HG02623 (cell line): ENCODE results near the gene OGFOD1.

ENCODE experiments used
- ATAC-seq: cut with Tn5 transposase; IDR thresholded peaks from one replicate; pipeline ENCODE4 v1.9.1; 2021; ENCODE audit warnings: moderate library complexity; ENCODE audit not compliant: unreplicated experiment

OGFOD1 gene

GRCh38 chr16:56426585-56426984, 24.8 kb upstream of the OGFOD1 start:
- no peak for ATAC-seq

GRCh38 chr16:56428091-56428490, 23.3 kb upstream of the OGFOD1 start:
- no peak for ATAC-seq

- no peak for ATAC-seq
Observed at GRCh38 chr16:56436258-56436657, 15.1 kb upstream of the OGFOD1 start.

DNA sequence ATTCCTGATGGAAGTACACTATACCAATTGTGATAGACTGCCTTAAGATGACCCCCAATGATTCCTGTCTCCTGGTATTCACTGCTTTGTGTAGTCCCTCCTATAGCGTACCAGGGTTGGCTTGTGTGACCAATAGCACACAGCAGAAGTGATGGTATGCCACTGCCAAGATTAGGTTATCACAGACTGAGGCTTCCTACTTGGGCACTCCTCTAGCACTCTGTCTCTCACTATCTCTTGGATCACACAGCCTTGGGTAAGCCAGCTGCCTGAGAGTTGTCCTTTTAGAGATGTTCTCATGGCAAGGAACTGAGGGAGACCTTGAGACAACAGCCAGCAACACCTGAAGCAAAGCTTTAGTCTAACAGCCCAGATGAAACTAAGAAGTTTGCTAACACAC, 13.3 kb upstream of the OGFOD1 start:
- no peak for ATAC-seq

GRCh38 chr16:56447286-56447685, 4.1 kb upstream of the OGFOD1 start:
- ATAC-seq: no peak

DNA sequence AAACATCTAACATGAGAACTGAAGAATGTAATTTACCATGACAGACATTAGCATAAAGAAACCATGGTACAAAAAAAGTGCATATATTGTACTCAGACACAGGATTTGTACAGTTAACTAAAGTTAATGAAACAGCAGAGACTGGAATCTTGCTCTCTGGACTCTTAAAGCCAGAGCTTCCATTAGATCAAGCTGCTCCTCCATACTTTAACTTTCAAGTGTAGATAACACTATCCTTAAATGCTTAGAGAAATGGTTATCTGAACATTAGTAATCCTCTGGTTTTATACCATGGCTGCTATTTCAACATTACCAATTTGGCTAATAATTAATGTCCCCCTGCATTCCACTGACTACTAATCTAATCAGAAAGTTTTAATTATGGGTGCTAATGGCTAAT, 3.3 kb upstream of the OGFOD1 start:
- no peak for ATAC-seq

- no peak for ATAC-seq
Observed at GRCh38 chr16:56450275-56450985, 924 bp upstream of the OGFOD1 start.

DNA sequence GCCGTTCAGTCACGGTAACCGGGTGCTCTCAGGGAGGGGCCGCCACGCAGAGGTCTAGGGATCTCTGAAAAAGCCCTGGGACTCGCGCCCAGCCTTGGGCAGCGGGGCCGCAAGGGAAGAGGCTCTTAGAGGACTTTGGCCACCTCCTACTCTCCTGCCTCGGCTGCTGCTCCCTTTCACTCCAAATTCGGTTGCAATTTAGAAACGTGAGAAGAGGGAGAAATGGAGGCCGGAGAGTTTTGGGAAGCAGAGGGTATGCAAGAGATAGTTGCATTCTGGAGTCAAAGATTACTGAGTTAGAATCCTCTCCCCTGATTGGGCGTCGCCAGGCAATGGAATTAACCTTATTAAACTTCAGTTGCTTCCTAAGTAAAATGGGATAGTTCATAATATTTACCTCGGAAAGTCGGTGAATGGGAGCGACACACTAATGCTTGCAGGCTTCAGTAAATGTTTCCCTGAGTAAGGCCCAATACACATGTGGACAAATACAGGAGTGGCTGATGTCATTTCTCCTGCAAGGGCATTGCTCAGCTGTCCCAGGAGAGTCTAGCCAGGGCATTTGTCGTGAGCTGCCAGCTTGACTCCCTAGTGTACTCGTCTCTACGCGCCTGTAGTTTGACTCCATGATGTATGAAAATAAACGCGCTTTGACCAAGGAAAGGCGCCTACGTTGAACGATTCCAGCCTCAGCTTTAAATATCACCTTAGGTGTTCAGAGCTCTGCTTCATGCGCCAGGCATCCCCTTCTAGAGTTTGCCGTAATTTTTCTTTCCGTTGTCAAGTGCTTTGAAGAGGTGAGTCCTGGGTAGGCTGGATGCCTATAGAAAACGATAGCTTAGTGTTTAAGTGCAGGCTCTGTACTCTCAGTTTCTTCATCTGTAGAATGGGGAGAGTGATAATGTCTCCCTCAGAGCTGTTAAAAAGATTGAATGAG, 667 bp downstream of the OGFOD1 start:
- peak; percentile 29 for ATAC-seq

- ATAC-seq: no peak
Observed at GRCh38 chr16:56457927-56458470, 6.6 kb downstream of the OGFOD1 start.

DNA sequence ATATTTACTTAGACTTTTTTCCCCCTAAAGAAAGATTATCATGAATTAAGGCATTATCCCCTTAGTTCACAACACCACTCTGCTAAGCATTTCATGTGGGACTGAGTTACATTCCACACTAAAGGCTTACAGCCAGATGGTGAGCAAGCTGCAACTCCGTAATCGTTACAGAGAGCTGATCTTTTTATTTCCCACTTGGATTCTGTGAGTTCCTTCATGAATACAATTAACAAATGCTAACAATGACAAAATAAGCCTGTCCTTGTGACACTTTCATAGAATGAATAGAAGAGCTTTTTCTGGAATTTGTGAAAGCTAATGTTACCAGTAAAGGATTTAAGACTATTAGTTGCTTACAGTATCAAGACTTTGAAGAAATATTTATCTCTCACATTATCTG, 8.7 kb downstream of the OGFOD1 start:
- ATAC-seq: no peak

- ATAC-seq: no peak
Observed at GRCh38 chr16:56462064-56462796, 10.9 kb downstream of the OGFOD1 start.

DNA sequence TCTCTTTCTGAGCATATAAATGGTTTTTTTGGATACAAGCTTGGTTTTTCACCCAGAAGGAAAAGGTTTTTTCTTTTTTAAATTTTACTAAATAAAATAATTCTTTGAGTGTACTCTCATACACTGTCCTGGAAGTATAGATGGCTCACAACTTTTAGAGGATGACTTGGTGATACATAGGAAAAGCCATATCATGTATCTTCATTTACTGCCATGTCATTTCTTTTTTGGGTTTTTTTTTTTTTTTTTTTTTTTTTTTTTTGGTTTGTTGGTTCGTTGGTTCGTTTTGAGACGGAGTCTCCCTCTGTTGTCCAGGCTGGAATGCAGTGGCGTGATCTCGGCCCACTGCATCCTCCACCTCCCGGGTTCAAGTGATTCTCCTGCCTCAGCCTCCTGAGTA, 11.8 kb downstream of the OGFOD1 start:
- no peak for ATAC-seq

DNA sequence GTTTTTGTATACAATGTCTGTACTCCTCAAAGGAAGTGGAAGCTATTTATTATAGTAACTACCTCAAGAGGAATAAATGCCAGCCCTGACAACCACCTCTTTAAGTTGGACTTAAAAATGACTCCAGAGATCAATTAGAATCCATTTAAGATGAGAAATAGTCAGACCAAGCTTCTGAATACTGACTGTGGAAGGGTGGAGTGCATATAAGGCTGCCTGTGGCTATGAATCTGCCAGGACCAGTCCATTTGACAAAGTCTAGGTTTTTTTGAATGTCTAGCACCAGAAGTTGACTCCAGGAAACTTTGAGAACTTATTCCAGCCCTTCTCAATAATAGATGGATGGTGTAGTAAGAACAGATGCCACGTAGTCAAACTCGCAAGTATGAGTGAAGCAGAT, 15.0 kb downstream of the OGFOD1 start:
- no peak for ATAC-seq

GRCh38 chr16:56468800-56469199, 17.4 kb downstream of the OGFOD1 start:
- ATAC-seq: no peak

DNA sequence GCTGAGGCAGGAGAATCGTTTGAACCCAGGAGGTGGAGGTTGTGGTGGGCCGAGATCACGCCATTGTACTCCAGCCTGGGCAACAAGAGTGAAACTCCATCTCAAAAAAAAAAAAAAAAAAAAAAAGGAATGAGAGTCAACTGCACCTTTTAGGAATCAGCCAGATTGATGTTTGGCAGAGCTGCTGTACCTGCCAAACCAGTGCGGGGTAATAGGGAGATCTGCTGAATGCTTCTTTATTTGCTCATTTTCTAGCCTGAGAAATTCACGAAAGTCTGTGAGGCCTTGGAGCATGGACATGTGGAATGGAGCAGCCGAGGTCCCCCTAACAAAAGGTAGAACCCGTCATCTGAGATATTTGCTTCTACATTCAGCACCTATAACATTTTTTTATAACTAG, 18.4 kb downstream of the OGFOD1 start:
- no peak for ATAC-seq

DNA sequence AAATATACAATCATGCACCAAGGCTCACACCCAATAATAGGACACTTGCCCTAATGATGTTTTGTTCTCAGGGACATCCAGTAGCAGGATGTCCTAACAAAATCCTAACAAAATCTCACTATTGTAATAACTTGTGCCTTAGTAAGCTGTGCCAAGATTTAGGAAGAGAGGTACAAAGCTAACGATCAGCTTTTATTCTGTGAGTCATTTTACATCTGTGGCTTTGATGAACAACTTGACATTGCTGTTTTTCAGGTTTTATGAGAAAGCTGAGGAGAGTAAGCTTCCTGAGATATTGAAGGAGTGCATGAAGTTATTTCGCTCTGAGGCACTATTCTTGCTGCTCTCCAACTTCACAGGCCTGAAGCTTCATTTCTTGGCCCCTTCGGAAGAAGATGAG, 18.9 kb downstream of the OGFOD1 start:
- no peak for ATAC-seq

DNA sequence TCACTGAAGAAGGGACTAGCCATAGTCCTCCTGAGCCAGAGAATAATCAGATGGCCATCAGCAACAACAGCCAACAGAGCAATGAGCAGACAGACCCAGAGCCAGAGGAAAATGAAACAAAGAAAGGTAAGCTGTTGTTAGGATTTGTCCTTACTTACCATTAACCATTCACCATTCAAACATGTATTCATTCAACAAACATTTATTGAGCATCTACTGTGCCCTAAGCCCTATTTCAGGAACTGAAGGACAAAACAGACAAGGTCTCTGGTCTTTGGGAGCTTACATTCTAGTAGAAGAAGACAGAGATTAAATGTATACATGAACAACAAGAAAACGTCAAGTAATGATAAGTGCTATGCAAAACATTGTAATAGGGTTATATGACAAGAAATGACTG, 19.3 kb downstream of the OGFOD1 start:
- ATAC-seq: no peak

GRCh38 chr16:56475201-56475600, 23.8 kb downstream of the OGFOD1 start:
- ATAC-seq: no peak

DNA sequence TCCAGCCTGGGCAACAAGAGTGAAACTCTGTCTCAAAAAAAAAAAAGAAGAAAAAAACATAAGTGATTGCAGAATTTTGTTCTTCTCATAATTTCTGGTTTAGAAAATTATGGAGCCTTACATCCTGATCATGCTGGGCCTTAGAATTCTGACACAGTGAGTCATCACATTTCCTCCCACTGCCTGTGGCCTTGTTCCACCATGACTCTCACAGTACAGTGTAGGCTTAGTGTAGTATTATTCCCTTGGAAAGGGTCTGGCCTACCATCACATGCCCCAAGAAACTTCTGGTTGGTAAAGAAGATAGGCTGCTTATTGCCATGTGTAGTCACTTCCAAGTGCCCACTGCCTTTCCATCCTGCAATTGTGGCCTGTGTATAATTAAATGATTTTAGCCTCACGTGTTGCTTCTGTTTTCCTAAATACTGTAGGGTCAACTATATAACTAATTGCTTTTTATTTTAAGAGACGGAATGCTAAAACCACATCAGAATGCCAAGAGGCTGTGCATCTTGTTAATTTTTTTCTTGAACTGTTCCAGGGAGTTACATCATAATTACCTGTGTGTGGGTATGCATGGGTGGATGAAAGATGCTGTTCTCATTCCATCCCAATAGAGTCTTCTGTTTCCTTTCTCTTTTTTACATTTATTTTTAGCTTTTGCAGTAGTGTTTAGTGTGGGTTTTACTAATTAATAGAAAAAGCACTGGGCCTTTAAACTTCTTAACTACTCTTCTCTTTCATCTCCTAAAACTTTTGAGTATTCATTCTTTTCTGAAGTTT, 25.9 kb downstream of the OGFOD1 start:
- no peak for ATAC-seq

GRCh38 chr16:56478281-56479049, 27.1 kb downstream of the OGFOD1 start:
- ATAC-seq: no peak
